Caki2 (cell line): ENCODE results near the gene ERAS. TPM values are rescaled to one million over a fixed set of nuclear protein-coding genes. Genes with fewer than 3 reads are reported as not detected.

Experiments used
- DNase-seq: peaks from one replicate; pipeline ENCODE4 v3.0.0-alpha.2; 2015; ENCODE audit warnings: low read depth
- in situ Hi-C: cut with HindIII; loops from 2 replicates; pipeline ENCODE4 v1.10.0; 2016; ENCODE audit warnings: low sequenced_read_pairs, low pct_unique_long_range_greater_than_20kb, mixed read lengths
- total RNA-seq: library from RNA; depleted of rRNA; stranded (reverse); fragments of >200 nt; shearing (Covaris generic); gene quantifications from 2 replicates; pipeline ENCODE4 v1.2.3, GENCODE V29; 2014; ENCODE audit warnings: low replicate concordance; rRNA removed

Gene ERAS
- total RNA-seq, result not detected in 2 replicates

- in situ Hi-C loops, result no loop called here
- DNase-seq, result no peak
Observed at GRCh38 chrX:48826135-48826875, at the start of gene ERAS. Gene ERAS (plus strand): TSS chrX:48826513. CDS start chrX:48829124, 2,611 bp downstream.

GRCh38 chrX:48776818-48777439, 49.4 kb upstream of the ERAS start:
- no peak for DNase-seq
- in situ Hi-C loops, result no loop called here

GRCh38 chrX:48779399-48779798, 46.9 kb upstream of the ERAS start:
- in situ Hi-C loops, result no loop called here
- no peak for DNase-seq

- in situ Hi-C loops, result no loop called here
- DNase-seq, result no peak
Observed at GRCh38 chrX:48781705-48782104, 44.6 kb upstream of the ERAS start.

GRCh38 chrX:48782216-48782615, 44.1 kb upstream of the ERAS start:
- no peak for DNase-seq
- in situ Hi-C loops, result no loop called here

- no peak for DNase-seq
- in situ Hi-C loops, result no loop called here
Observed at GRCh38 chrX:48782795-48783194, 43.5 kb upstream of the ERAS start.

- in situ Hi-C loops, result no loop called here
- no peak for DNase-seq
Observed at GRCh38 chrX:48784726-48785125, 41.6 kb upstream of the ERAS start.

- in situ Hi-C loops, result no loop called here
- DNase-seq, result no peak
Observed at GRCh38 chrX:48785186-48785539, 41.1 kb upstream of the ERAS start.

- in situ Hi-C loops, result no loop called here
Observed at GRCh38 chrX:48785540-48786214, 40.6 kb upstream of the ERAS start.

GRCh38 chrX:48786341-48786800, 39.9 kb upstream of the ERAS start, which contains the start of gene GATA1:
Gene GATA1 (plus strand): TSS chrX:48786590. CDS start chrX:48791110, 4,520 bp downstream.
- in situ Hi-C loops, result no loop called here
- no peak for DNase-seq

More at GRCh38 chrX:48785540-48786214, 40.6 kb upstream of the ERAS start:
- DNase-seq, result no peak

- no peak for DNase-seq
- in situ Hi-C loops, result no loop called here
Observed at GRCh38 chrX:48786825-48787504, 39.3 kb upstream of the ERAS start.

- no peak for DNase-seq
- in situ Hi-C loops, result no loop called here
Observed at GRCh38 chrX:48787505-48788443, 38.5 kb upstream of the ERAS start.

GRCh38 chrX:48789366-48790220, 36.7 kb upstream of the ERAS start:
- in situ Hi-C loops, result no loop called here
- DNase-seq, result no peak

- no peak for DNase-seq
- in situ Hi-C loops, result no loop called here
Observed at GRCh38 chrX:48790477-48790876, 35.8 kb upstream of the ERAS start.

GRCh38 chrX:48791063-48791820, 35.1 kb upstream of the ERAS start:
- in situ Hi-C loops, result no loop called here

GRCh38 chrX:48792219-48792618, 34.1 kb upstream of the ERAS start:
- DNase-seq, result no peak
- in situ Hi-C loops, result no loop called here

More at GRCh38 chrX:48791063-48791820, 35.1 kb upstream of the ERAS start:
- DNase-seq, result no peak
